IPS-NIHi7 (cell line): ENCODE data around the gene RAB2B.
A peak's percentile ranks its signal among the peaks of the same experiment; 100 is the strongest.
"Not testable (repeated sequence)": the region's sequence is repeated elsewhere in the genome, so short reads cannot be mapped to it uniquely, and the experiment has no call there.

Experiments
- DNase-seq: peaks from one replicate; pipeline ENCODE4 v3.0.0; 2012; ENCODE audit warnings: mixed read lengths; ENCODE audit errors: extremely low spot score

Gene RAB2B

GRCh38 chr14:21494902-21495762 lies 18.4 kb upstream of the RAB2B start:
- DNase-seq, result no peak

- DNase-seq, result no peak
Observed at GRCh38 chr14:21486640-21487087, 9.9 kb upstream of the RAB2B start.

GRCh38 chr14:21476523-21476924 lies 235 bp downstream of the RAB2B start:
- DNase-seq, result peak; percentile 81

DNA sequence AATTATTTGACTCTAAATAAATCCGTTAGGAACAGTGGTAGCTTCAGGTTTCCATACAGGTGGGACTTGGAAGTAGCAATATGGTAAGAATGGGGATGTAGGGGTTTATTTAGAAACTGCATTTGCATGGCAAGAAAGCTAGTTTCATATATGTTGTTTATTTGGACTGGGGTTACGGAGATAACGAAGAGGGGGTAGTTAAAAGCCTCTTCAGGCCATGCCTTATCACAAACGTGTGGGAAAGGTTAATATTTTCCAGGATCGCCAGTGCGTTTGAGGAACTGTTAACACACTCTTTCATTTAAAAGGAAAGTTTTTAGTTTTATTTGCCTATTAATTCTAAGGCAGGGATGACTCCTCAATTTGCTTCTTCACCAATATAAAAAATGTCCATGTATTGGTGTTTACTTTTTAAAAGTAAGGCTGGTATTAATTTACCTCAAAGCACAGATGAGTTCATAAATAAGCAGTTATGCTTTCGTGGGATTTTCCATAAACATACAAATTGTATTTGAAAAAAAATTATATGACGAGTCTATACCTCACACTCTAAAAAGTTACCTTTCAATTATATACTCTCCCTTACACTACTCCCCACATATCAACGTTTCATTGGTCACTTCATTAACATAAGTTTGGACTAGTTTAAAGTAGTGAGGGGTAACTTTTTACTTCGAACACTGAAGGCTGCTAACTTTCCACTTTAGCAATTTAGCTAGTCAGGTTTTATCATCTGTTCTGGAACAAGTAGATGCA lies 814 bp downstream of the RAB2B start:
- no peak for DNase-seq

GRCh38 chr14:21467616-21468015 lies 9.1 kb downstream of the RAB2B start:
- no peak for DNase-seq

DNA sequence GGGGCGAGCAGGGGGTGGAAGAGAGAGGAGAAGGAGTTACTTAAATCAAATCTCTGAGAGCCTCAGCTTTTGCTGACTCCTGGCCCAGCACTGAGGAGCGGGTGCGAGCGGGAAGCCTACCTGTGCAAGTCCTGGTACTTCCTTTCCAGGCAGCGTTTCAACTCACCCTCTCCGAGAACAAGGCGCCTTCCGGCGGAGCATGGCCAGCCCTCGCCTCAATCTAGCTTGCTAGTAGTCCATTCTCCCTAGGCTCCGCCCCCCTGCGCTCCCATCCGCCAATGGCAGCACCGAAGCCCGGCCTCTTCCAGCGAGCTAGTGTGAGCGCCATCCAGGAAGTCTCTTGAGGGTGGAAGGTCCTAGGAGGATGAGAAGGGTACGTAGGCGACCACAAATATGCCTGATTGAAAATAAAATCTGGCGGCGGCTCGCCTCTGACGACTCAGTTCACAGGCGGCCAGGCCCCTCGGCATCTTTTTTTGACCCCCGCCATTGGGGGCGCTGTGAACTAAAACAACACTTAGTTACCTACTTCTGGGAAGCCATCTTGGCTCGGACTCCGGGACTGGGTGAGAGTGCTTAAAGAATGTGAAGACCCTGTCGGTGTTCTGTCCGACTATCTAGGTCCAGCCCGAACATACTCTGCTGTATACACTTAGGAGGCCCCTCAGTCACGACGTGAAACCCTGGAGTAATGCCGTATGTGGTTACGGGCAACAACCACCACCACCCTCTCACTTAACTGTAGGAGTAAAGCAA lies 20.7 kb downstream of the RAB2B start, which contains the start of gene CHD8:
CHD8 (minus strand) TSS at position 212 of the 756 bp plus-strand sequence. CDS start 24,480 bp downstream, outside the sequence.
- DNase-seq, result peak; percentile 99

DNA sequence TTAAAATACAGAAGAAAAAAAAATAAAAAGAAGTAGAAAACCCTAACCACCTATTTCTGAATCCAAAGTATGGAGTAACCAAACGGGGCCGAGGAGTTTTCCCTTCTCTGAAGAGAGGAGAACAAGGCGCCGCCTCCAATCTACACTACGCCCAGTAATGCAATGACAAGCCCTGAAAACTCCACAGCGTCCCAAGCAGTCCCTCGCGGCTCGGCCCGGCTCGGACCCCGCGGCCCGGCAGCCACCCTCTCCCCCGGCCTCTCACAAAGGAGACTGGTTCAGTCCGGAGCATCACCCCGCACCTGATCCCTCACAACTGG lies 21.2 kb downstream of the RAB2B start:
- DNase-seq, result no peak

DNA sequence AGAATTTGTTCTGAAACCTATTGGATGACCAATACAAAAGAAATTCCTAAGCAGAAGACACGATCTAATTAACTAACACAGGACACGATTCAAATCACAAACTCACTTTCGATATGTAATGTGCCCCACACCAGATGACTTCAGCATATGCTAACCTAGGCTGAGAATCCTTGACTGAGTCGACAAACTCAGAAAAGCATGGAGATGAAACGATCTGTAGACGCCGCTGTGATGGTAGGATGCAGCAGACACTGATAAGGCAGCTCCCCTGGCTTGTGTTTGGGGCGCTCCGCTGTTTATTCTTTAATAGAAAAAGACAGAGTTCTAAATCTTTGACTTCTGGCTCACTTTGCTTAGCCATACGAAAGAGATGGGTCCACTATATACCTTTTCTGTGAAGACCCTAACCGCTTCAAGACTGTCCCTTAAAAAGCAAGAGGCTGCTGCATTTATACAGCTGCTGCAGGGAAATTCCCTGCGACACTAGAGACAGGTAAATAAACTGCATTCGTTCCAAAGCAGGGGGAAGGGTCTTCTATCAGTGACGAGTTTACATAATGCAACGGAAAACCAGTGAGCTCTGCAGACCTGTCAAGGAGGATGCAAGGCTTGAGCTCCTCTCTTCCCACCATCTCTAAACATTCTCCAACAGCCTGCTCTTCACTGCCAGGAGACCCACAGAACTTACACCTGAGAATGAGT lies 21.8 kb downstream of the RAB2B start:
- DNase-seq, result peak; percentile 11

DNA sequence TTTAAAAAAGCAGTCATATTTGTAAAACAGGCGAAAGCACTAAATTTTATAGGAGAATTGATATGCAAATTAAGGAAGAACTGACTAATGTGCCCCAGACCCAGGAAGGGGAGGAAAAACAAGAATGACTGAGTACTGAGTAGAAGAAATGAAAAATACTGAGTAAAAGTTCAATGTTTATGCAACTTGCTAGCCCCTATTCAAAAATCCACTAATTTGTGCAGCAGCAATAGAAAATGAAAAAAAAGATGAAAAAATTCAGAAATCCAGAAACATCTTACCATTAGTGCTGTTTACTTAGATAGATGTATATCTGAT lies 26.9 kb downstream of the RAB2B start:
- DNase-seq, result no peak

DNA sequence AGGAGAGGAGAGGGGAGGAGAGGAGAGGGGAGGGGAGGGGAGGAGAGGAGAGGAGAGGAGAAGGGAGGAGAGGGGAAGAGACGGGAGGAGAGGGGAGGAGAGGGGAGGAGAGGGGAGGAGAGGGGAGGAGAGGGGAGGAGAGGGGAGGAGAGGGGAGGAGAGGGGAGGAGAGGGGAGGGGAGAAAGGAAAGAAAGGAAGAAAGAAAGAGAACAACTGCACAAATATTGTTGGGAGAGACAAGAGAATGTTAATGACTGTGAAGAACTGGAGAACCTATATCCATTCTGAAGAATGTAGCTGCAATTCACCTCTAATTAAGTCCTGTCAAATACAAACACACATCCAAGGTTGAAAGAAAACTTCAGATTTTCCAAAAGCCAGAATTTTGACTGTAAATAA lies 34.1 kb downstream of the RAB2B start:
- DNase-seq, result not testable (repeated sequence)

- no peak for DNase-seq
Observed at GRCh38 chr14:21440859-21441258, 35.9 kb downstream of the RAB2B start.

GRCh38 chr14:21437063-21437901 lies 39.5 kb downstream of the RAB2B start:
- peak; percentile 98 for DNase-seq

GRCh38 chr14:21436567-21437062 lies 40.1 kb downstream of the RAB2B start:
- no peak for DNase-seq

DNA sequence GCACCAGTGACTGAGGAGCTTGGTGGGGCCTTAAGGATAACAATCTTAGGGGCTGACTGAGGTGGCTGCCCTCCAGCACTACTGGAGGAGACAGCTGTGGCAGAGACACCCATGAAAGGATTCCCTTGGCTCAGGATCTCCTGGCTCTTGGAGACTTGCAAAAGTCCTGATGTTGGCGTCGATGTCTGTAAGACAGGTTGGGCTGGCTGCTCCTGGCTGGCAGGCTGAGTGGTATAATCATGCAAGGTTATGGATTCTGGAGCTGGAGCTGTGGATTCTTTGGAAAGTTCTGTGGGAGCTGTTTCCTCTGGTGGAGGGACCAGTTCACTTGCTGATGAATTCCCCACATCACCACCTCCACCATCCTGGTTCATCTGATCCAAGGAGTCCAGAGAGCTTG lies 45.6 kb downstream of the RAB2B start:
- no peak for DNase-seq

DNA sequence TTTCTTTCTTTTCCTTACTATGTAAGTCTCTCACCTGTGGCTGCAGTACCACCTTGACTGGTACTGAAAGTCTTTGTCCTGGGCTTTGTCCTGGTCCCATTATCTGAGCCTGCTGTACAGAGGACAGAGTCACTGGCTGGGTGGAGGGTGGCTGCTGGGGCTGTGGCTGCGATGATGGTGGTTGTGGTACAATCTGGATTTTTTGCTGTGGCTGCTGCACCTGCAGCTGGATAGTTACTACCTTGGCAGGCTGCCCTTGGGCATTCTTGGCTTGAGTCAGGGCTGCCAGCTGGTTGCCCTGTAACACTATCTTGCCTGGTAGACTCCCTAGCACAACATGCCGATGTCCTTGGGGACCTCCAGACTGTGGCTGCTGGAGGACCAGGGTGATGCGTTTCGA lies 47.8 kb downstream of the RAB2B start:
- DNase-seq, result no peak

GRCh38 chr14:21426692-21427091 lies 50.1 kb downstream of the RAB2B start:
- no peak for DNase-seq

- no peak for DNase-seq
Observed at GRCh38 chr14:21419528-21419927, 57.2 kb downstream of the RAB2B start.

GRCh38 chr14:21415329-21415728 lies 61.4 kb downstream of the RAB2B start:
- DNase-seq, result no peak

- no peak for DNase-seq
Observed at GRCh38 chr14:21414137-21414631, 62.6 kb downstream of the RAB2B start.
